WTC11 (cell line): ENCODE measurements around the gene LSM12.
"Not testable (repeated sequence)": the region's sequence is repeated elsewhere in the genome, so short reads cannot be mapped to it uniquely, and the experiment has no call there.

Source experiments
- CREM ChIP-seq: sonication (generic); formaldehyde crosslinking; IDR thresholded peaks from 2 replicates; pipeline ENCODE4 v1.8.1; 2022; ENCODE audit warnings: mild to moderate bottlenecking, missing genetic modification reagents, moderate library complexity
- ESRRA ChIP-seq: sonication (generic); formaldehyde crosslinking; IDR thresholded peaks from 2 replicates; pipeline ENCODE4 v1.8.1; 2022; ENCODE audit warnings: mild to moderate bottlenecking, missing genetic modification reagents, borderline replicate concordance
- FOXK1 ChIP-seq: sonication (generic); formaldehyde crosslinking; IDR thresholded peaks from 2 replicates; pipeline ENCODE4 v1.8.0; 2022; ENCODE audit warnings: mild to moderate bottlenecking, moderate library complexity, missing genetic modification reagents
- HMGXB4 ChIP-seq: sonication (generic); formaldehyde crosslinking; IDR thresholded peaks from 2 replicates; pipeline ENCODE4 v1.8.1; 2023; ENCODE audit warnings: mild to moderate bottlenecking, moderate library complexity, missing genetic modification reagents
- MAX ChIP-seq: sonication (generic); formaldehyde crosslinking; IDR thresholded peaks from 2 replicates; pipeline ENCODE4 v1.8.0; 2022; ENCODE audit warnings: mild to moderate bottlenecking, missing genetic modification reagents
- NR1H2 ChIP-seq: sonication (generic); formaldehyde crosslinking; IDR thresholded peaks from 2 replicates; pipeline ENCODE4 v1.9.0; 2021; ENCODE audit warnings: mild to moderate bottlenecking, moderate library complexity, missing genetic modification reagents
- USF2 ChIP-seq: sonication (generic); formaldehyde crosslinking; IDR thresholded peaks from 2 replicates; pipeline ENCODE4 v1.8.1; 2023; ENCODE audit warnings: mild to moderate bottlenecking, missing genetic modification reagents, moderate library complexity
- TF ChIP-seq, protein P1 (sequence below): fragments of 200-600 bp; IDR thresholded peaks from 2 replicates; pipeline ENCODE4 v1.8.0; 2022; ENCODE audit warnings: antibody characterized with exemption

DNA sequence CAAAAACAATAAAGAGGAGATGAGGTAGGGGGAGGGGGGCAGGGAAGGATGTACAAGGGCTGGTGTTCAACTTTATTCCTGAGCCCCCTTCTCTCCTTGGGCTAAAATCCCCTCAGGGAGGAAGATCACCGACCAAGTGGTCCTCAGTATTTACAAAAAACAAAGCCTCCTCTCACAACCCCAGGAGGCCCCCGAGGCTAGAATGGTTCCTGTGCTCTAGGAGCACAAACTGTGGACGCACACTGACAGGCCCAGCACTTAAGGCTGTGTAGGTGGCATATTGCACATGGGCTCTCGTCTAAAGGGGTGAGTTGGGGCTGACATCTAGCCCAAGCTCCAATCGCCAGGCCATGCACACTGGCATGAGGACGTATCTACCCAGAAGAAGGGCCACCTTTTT is 35.4 kb upstream of the LSM12 start:
- TF ChIP-seq, protein P1, sequence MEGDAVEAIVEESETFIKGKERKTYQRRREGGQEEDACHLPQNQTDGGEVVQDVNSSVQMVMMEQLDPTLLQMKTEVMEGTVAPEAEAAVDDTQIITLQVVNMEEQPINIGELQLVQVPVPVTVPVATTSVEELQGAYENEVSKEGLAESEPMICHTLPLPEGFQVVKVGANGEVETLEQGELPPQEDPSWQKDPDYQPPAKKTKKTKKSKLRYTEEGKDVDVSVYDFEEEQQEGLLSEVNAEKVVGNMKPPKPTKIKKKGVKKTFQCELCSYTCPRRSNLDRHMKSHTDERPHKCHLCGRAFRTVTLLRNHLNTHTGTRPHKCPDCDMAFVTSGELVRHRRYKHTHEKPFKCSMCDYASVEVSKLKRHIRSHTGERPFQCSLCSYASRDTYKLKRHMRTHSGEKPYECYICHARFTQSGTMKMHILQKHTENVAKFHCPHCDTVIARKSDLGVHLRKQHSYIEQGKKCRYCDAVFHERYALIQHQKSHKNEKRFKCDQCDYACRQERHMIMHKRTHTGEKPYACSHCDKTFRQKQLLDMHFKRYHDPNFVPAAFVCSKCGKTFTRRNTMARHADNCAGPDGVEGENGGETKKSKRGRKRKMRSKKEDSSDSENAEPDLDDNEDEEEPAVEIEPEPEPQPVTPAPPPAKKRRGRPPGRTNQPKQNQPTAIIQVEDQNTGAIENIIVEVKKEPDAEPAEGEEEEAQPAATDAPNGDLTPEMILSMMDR: not testable (repeated sequence)
- not testable (repeated sequence) for TF ChIP-seq HMGXB4 (CRISPR knock-in tag); ESRRA (CRISPR knock-in tag); NR1H2; USF2 (CRISPR knock-in tag); FOXK1; MAX (CRISPR knock-in tag); CREM (CRISPR knock-in tag)
